ENCODE results near the gene MMP28.

GRCh38 chr17:35769895-35770486 lies 25.4 kb downstream of the MMP28 start:
- TF ChIP-seq, protein P1, sequence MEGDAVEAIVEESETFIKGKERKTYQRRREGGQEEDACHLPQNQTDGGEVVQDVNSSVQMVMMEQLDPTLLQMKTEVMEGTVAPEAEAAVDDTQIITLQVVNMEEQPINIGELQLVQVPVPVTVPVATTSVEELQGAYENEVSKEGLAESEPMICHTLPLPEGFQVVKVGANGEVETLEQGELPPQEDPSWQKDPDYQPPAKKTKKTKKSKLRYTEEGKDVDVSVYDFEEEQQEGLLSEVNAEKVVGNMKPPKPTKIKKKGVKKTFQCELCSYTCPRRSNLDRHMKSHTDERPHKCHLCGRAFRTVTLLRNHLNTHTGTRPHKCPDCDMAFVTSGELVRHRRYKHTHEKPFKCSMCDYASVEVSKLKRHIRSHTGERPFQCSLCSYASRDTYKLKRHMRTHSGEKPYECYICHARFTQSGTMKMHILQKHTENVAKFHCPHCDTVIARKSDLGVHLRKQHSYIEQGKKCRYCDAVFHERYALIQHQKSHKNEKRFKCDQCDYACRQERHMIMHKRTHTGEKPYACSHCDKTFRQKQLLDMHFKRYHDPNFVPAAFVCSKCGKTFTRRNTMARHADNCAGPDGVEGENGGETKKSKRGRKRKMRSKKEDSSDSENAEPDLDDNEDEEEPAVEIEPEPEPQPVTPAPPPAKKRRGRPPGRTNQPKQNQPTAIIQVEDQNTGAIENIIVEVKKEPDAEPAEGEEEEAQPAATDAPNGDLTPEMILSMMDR (IDR thresholded peaks at IDR 0.05), result no peak
- TF ChIP-seq EZH2 (IDR thresholded peaks at IDR 0.05; ENCODE audit: borderline replicate concordance, insufficient read depth, low read depth, low read length, poor library complexity, severe bottlenecking), result no peak
